GM20000 (cell line): ENCODE measurements around the gene ARHGAP24.

Source experiments
- DNase-seq: peaks from one replicate; pipeline ENCODE4 v3.0.0; 2012; ENCODE audit warnings: low spot score
- CTCF ChIP-seq: IDR thresholded peaks from 2 replicates; pipeline ENCODE4 v1.5.1; 2012; ENCODE audit warnings: mild to moderate bottlenecking, control low read depth; ENCODE audit errors: extremely low read depth, missing control alignments

ARHGAP24 gene

GRCh38 chr4:85681921-85682320 lies 207.0 kb downstream of the ARHGAP24 start:
- TF ChIP-seq CTCF, result no peak
- no peak for DNase-seq

DNA sequence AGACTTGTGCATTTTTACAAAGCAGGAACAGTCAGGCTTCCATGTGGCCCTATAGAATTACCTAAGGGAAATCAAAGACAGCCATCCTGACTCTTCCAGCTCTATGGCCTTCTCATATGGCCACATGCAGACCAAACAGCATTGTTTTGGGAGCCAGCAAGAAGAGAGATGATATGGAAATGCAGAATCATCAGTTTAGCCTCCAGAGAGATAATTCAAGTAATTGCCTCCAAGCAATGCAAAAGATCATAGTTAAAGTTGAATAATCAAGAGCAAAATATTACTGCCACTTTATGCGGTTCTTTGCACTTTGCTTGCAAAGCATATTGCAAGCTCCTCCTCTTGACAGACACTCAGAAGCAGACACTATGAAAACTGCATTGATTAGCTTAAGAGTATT lies 207.4 kb downstream of the ARHGAP24 start:
- DNase-seq, result no peak
- no peak for TF ChIP-seq CTCF

DNA sequence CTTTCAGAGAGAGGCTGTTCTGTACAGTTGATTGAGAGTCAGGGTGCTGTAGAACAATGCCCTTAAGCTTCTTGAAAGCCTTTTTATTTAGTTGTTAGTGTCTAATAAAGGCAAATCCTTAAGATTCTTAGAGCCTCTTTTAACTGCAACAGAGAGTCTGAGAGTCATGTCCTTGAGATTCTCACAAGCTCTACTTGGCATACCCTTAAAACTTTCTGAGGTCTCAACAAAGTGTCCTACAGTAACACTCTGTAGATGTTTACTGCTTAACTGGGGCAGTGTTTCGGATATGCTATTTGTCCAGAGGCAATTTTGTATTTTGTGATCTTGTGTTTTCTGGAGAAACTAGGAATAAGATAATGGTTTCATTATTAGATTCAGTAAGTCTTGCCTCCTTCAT lies 209.7 kb downstream of the ARHGAP24 start:
- TF ChIP-seq CTCF, result no peak

DNA sequence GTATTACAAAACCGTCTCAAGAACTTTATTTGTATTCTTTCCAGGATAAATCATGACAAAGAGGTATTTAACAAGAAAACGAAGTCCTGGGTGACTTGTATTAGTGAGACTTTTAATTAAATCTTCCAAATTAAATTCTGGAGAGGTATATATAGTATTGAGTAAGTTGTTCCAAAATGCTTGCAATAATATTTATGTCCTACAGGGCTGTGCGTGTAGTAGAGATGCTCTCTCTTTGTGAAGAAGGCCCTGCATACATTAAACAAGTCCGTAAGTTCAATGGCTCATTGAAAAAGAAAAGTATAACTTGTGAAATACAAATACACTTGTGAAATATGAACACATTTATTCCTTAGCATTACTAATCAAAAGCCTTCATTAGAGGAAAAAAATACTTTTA lies 211.4 kb downstream of the ARHGAP24 start:
- TF ChIP-seq CTCF, result no peak
- DNase-seq, result no peak

More for the DNA sequence above, 209.7 kb downstream of the ARHGAP24 start:
- no peak for DNase-seq

- no peak for DNase-seq
- no peak for TF ChIP-seq CTCF
These were observed 213.2 kb downstream of the ARHGAP24 start for GRCh38 chr4:85688055-85688740.

DNA sequence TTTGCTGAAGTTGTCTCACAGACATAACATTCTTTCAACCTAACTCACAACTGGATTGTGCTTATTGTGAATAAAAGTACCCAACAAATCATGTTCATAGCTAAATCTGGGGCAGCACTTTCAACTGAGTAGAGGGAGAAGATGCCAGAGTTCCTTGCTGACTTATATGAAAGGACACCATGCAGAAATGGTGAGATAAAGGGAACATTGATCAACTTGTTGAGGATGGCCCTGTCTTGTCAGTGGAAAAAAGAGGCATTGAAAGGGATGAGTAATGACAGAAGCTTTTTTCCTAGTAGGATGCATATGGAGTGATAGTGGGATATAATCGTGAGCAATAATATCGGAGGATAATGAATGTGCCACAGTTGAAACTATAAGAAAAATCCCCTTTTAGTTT lies 221.7 kb downstream of the ARHGAP24 start:
- TF ChIP-seq CTCF, result no peak
- no peak for DNase-seq

GRCh38 chr4:85697854-85698253 lies 222.9 kb downstream of the ARHGAP24 start:
- DNase-seq, result no peak
- no peak for TF ChIP-seq CTCF
